Right ventricle myocardium inferior (tissue), 1 donor: Measurements from ENCODE around the gene FOS. TPM values are rescaled to one million over a fixed set of nuclear protein-coding genes. Genes with fewer than 3 reads are reported as not detected.
"Not testable (repeated sequence)": the region's sequence is repeated elsewhere in the genome, so short reads cannot be mapped to it uniquely, and the experiment has no call there.

Source experiments
- ATAC-seq: fragments of 200-7000 bp; cut with Tn5 transposase; one replicate; pipeline ENCODE4 v1.9.1; 2020; ENCODE audit warnings: mild to moderate bottlenecking, moderate library complexity
- DNase-seq: peaks from one replicate; pipeline ENCODE4 v3.0.0; 2021; ENCODE audit errors: missing footprints
- intact Hi-C: fragments of 100-400 bp; cut with DNase I; formaldehyde crosslinking; loops from one replicate; pipeline ENCODE4 v1.11.0; 2022
- long read RNA-seq: library from polyadenylated mRNA; unstranded; transcript quantifications from one replicate; pipeline ENCODE4 v2.0.0, GENCODE V29; 2021
- total RNA-seq: library from RNA; stranded (reverse); fragmentation: NEBNext Ultra II Directional; extraction: Animal tissue kit (Norgen Biotek cat#: 25700); gene quantifications from one replicate; pipeline ENCODE4 v1.2.1, GENCODE V29; 2021
- donor health status: DM: no; HTN: yes; CAD: no; lungs with severe emphysema.

FOS gene
- 9.5 TPM for total RNA-seq
- long read RNA-seq, partial matches to known transcripts = 0 of 2 reads
- long read RNA-seq, other reads (novel, unspliced or antisense) = 0 of 2 reads

DNA sequence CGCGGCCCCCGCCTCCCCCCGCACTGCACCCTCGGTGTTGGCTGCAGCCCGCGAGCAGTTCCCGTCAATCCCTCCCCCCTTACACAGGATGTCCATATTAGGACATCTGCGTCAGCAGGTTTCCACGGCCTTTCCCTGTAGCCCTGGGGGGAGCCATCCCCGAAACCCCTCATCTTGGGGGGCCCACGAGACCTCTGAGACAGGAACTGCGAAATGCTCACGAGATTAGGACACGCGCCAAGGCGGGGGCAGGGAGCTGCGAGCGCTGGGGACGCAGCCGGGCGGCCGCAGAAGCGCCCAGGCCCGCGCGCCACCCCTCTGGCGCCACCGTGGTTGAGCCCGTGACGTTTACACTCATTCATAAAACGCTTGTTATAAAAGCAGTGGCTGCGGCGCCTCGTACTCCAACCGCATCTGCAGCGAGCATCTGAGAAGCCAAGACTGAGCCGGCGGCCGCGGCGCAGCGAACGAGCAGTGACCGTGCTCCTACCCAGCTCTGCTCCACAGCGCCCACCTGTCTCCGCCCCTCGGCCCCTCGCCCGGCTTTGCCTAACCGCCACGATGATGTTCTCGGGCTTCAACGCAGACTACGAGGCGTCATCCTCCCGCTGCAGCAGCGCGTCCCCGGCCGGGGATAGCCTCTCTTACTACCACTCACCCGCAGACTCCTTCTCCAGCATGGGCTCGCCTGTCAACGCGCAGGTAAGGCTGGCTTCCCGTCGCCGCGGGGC lies at the start of gene FOS:
Gene FOS (plus strand): TSS at position 407 of the 731 bp plus-strand sequence. CDS start 155 bp downstream, at position 562.
- ATAC-seq (peak; percentile 87), DNase-seq (peak; percentile 97)
- intact Hi-C loops = loop anchor here (1.0 to 5.0 kb wide), 3 partner anchors 16 to 101 kb away; partner anchors contain the start of gene TMED10

DNA sequence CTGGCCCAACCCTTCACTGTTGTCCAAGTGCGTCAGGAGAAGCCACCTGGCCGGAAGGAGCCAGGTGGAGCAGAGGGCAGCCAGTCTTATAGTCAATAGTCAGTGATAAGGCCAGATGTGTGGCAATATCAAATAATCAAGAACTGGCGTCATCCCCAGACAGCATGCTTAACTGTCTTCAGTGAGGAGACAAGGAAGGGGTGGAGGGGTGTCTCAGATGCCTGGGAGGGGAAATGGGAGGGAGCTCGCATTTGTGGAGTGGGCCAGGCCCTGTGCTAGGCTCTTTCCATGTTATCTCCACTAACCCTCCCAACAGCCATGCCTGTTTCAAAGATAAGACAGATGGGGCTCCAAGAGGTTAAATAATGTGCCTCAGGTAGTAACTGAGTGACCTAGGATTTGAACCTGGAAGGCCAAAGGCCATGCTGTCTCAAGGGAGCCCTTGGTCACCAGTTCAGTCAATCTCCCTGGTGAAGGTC lies 48.9 kb upstream of the FOS start:
- DNase-seq (no peak), ATAC-seq (peak; percentile 11)
- intact Hi-C loops = no loop called here

DNA sequence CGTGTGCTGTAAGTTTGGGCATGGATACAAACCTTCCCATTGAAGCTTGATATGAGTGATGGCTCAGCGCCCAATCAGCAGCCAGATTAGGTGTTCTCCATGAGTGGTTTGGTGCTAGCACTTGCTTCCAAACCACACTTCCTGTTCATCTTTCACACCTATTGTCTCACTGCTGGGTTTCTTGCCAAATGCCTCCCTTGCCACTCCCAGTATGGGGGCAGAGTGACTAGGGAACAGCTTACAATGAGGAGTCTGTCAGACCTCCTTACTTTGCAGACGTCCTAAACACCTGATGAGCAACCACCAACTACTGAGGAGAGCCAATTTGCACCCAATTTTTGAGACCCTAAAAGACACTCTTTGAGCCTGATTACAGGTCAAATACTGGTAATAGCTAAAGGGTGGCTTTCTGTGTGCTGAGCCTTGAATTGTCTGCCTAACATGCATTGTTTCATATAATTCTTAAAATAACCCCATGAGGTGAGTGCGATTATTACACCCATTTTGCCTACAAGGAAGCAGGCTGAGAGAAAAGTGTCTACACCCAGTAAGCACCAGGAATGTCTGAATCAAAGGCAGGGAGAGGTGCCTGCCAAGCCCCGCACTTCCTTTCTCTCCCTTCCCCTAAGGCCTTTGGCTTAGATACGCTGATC lies 48.4 kb upstream of the FOS start:
- intact Hi-C loops = no loop called here
- peak; percentile 84 for ATAC-seq
- peak; percentile 79 for DNase-seq

DNA sequence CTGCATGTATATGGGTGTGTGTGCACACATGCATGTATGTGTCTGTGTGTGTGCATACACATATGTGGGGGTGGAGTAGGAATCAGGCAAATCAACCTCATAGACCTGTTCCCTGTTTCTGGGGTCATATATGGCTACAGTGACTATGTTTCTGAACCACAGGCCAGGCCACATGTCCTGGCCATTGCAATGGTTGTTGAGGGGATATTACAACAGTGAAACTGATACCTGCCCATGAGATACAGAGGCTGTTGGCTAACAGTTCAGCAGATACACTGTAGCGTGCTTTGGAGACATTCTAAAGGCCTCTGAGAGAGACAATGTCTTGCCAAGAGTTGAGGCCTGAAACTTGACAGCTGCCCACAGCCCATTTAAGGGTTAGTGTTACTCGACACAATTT lies 47.3 kb upstream of the FOS start:
- intact Hi-C loops = no loop called here
- DNase-seq (no peak), ATAC-seq (no peak)

DNA sequence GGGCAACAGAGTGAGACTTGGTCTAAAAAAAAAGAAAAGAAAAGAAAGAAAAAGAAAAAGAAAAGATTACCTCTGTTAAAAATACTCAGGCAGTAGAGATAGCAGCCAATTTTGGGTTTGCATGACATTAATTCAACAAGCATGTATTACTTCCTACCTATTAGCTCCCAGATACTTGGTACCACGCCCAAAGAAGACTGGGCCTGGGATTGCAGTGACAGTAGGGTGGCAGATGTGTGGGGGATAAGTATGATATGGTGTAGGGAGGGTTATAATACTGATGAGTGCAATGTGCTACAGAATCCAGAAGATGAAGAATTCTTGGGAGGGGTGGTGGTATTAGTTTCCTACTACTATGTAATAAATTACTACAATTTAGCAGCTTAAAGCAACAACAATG lies 46.4 kb upstream of the FOS start:
- DNase-seq (no peak), ATAC-seq (no peak)
- intact Hi-C loops = no loop called here

DNA sequence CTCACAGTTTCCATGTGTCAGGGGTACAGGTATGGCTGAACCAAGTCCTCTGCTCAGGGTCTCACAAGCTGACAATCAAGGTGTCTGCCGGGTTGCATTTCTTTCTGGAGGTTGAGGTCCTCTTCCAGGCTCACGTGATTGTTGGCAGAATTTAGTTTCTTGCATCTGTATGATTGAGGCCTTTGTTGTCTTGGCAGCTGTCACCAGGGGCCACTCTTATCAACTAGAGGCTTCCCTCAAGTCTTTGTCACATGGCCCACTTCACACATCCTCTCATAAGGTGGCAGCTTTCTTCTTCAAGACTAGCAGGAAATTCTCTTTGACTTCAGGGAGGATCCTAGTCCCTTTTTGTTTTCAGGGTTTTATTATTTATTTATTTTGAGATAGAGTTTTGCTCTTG lies 46.0 kb upstream of the FOS start:
- DNase-seq (no peak), ATAC-seq (no peak)
- intact Hi-C loops = no loop called here

DNA sequence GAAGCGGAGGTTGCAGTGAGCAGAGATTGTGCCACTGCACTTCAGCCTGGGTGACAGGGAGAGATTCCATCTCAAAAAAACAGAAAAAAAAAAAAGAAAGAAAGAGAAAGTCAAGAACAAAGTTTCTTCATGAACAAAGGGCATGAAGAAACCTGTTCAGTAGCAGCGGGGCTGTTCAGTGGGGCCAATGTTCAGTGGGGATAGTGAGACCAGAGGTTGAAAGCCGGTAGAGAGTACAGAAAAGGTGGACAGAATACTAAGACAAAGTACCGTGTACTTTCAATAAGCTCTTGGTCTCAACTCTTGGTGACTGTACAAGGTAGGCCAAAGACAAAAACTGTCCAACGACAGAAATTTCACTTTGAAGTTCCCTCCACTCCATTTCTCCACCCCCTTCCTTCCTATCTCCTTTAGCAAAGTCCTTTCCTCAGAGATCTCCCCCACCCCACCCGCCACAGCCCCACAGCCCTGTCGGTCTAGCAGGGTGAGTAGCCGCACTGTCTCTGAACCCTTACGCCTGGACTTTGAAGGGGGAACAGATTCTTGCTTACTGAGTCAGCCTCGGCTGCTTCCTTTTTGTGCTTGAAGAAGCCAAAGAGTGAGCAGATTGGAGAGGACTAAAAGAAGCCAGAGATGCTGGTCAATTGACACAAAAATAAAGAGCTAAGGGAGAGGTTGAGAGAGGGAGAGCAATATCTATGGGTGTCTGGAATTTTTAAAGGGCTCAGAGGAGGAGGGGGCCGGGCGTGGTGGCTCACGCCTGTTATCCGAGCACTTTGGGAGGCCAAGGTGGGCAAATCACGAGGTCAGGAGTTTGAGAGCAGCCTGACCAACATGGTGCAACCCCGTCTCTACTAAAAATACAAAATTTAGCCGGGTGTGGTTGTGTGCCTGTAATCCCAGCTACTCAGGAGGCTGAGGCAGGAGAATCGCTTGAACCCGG lies 44.2 kb upstream of the FOS start:
- intact Hi-C loops = loop anchor here (5.0 kb wide), 3 partner anchors 43 to 107 kb away; partner anchors contain the start of genes FOS and NEK9
- ATAC-seq (no peak), DNase-seq (no peak)

DNA sequence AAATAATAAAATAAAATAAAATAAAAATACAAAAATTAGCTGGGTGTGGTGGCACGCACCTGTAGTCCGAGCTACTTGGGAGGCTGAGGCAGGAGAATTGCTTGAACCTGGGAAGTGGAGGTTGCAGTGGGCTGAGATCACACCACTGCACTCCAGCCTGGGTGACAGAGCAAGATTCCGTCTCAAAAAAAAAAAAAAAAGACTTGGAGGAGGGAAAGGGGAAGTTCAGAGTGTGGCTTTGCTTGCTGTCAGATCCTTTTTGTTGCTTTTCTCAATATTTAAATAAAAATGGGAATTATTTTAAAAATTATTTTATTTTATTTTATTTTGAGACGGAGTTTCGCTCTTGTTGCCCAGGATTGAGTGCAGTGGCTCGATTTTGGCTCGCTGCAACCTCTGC lies 43.4 kb upstream of the FOS start:
- ATAC-seq, DNase-seq: not testable (repeated sequence)
- intact Hi-C loops = loop anchor here (5.0 kb wide), 3 partner anchors 42 to 108 kb away; partner anchors contain the start of genes FOS and NEK9

DNA sequence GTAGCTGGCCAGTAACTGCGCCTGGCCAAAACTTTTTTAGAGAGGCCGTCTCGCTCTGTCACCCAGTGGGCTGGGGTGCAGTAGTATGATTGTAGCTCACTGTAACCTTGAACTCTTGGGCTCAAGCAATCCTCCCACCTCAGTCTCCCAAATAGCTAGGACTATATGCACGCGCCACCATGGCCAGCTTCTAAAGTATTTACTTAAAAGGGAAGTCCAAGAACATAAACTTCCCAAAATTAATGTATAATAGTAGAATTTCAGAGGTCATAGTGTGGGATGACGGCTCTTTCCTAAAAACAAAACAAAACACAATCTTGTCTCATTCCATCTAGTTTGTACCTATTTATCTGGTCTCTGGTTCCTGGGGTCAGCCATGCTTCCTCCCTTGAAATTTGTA lies 42.2 kb upstream of the FOS start:
- no peak for ATAC-seq
- intact Hi-C loops = loop anchor here (2.0 to 5.0 kb wide), 4 partner anchors 41 to 109 kb away; partner anchors contain the start of genes FOS, NEK9 and TMED10
- DNase-seq = no peak

DNA sequence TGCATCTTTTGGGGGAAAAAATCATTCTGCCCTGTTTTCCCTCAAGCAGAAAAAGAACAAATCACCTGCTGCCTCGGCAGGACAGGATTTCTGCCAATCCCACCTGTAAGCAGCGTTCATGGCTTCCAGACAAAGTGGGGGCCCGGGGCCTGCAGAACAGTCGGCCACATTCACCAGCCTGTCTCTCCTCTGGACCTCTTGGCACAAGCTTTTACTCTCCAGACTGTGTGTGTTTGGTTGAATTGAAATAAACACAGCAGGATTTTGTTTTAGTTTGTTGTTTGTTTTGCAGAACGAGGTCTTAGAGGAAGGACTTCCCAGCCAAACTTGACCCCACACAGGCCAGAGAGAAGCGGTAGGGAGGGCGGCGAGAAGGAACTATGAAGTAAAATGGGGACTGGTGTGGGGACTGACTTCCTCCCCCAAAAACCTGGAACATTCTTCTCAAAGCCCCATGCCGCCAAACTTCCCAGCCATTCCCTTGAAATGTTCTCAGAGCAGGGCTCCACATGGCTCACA lies 41.7 kb upstream of the FOS start:
- ATAC-seq (no peak), DNase-seq (no peak)
- intact Hi-C loops = loop anchor here (2.0 to 5.0 kb wide), 4 partner anchors 40 to 110 kb away; partner anchors contain the start of genes FOS, NEK9 and TMED10

DNA sequence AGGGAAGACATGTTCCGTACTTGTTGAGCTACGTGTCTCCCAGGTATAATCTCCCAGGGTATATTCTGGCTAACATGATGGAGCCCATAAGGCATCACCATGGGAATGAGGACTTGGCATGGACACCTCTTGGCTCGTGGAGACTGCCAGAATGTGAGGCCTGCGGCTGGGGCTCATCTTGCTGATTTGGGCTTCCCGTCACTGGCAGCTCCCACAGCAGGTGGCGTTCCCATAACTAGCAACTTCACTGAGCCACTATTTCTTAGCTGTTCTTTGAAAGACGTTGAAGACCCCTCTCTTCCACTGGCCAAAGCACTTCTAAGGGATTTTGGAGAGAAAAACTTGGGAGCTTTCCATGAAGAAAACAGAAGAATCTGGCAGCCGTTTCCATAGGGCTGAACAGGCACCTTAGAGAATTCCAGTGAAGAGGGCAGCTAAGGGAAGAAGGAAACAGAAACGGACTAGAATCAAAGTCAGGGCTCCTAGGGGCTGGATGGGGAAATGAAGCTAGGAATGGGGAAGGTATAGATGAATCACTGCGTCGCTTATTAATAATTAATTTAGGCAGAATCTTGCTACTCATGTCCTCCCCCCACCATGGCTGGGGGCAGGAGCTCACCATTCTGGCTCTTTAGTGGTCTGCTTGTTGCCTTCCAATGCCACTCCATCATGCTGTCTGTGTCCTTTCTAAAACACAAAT lies 39.7 kb upstream of the FOS start:
- no peak for DNase-seq
- ATAC-seq = no peak
- intact Hi-C loops = loop anchor here (5.0 kb wide), 3 partner anchors 38 to 112 kb away; partner anchors contain the start of genes FOS and NEK9

DNA sequence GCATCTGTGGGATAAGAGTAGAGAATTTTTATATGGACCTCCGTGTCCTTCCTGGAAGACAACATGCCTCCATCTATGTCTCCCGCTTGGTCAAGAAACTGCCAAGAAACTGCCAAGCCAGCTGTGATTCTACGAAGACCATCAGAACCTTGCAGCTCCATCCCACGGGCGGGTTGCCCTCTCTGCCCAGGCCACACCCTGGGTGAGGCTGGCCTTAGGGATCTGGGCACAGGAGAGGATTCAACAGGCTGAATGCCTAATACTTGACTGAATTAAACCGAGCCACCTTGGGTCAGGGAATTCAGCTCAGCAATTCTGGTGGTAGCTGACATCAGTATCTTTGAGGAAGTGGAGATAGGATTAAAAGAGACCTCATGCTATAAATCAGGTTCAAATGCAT lies 37.8 kb upstream of the FOS start:
- ATAC-seq = no peak
- DNase-seq = no peak
- intact Hi-C loops = no loop called here

DNA sequence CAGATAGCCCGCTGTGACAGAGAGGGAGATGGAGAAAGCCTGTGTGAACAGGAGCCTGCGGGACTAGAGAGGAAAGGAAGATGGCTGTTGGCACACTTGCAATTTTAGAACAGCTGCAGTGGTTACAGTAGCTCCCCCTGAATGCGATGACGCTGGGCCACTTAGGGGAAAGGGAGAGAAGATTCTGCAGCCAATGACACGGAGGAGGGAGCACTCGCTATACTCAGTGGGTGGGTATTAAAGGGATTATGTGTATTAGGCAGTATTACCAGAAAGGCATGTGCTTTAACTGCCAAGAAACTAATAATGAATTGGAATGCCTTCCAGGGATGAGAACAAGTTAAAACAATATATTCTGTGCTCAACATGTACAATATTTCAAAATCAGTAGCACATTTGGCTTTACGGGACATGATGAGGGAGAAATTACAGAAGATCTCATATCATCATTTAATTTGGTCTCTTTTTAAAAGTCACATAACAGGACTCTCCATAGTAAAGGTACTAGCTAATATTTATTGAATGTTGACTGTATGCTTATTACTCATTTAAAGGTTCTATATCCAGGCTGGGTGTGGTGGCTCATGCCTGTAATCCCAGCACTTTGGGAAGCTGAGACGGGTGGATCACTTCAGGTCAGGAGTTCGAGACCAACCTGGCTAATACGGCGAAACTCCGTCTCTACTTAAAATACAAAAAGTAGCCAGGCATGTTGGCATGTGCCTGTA lies 35.9 kb upstream of the FOS start:
- intact Hi-C loops = no loop called here
- ATAC-seq (peak; percentile 26), DNase-seq (no peak)

DNA sequence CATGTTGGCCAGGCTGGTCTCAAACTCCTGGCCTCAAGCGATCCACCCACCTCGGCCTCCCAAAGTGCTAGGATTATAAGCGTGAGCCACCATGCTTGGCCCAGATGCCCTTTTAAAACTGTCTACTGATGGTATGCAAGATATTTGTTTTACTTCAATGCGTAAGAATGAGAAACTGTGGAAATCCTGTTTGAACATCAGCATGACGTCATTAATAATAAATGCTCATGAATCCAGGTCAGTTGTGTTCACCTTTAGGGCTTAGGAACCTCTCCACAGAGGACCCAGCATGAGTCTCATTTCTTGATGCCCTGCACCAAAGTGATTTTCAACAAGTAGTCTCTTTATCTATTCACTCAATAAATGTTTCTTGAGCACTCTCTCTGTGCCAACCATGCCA lies 34.5 kb upstream of the FOS start:
- DNase-seq = no peak
- ATAC-seq = no peak
- intact Hi-C loops = no loop called here

DNA sequence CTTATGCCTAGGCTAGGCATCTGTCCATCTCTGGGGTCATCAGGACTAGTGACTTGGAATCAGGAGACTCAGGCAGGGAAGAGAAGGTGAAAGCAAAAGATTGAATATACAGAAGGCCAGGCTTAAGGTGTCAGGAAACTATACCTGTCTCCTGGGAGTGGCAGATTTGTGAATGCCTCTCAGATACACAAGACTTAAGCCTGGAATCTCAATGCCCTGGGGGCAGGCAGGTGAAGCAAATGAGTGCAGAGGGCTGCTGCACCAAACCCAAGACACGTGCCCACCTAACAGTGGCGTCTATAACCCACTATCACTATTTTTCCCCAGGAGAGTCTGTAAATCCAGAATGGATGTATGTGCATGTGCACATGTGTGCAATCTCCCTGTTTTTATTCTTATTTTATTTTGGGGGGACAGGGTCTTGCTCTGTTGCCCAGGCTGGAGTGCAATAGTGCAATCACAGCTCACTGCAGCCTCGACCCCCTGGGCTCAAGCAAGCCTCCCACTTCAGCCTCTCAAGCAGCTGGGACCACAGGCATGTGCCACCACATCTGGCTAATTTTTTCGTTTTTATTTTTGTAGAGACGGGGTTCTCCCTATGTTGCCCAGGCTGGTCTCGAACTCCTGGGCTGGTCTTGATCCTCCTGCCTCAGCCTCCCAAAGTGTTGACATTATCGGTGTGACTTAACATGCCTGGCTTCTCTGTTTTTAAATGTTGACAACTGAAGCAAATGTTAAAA lies 31.9 kb upstream of the FOS start:
- intact Hi-C loops = no loop called here
- ATAC-seq = no peak
- DNase-seq = no peak

DNA sequence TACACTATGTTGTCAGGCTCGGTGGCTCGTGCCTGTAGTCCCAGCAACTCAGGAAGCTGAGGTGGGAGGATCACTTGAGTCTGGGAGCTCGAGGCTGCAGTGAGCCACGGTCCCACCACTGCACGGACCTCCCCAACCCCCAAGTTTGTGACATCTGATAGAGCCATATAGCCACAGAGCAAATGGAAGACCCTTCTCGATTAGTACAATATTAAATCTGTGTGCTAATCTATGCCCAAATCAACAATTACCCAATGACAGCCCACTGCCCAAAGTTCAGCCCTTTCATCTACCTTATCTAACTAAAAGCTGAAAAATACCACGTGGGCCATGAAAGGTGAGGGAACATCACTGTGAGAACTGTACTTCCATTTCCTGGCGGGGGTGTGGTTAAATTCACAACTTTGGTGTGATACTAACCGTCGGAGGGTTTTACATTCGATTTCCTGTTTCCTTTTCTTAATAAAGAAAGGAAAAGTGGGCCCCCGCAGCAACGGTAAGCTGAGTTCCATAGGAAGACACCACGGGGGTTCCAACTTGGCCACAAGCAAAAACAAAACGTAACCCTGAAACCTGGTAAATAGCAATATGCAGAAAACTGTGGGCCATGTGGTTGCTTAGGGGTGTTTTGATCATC lies 31.2 kb upstream of the FOS start:
- ATAC-seq (no peak), DNase-seq (no peak)
- intact Hi-C loops = no loop called here
